Astrocyte (in vitro differentiated cells and primary cell): ENCODE measurements around the gene RAB32. TPM values are rescaled to one million over a fixed set of nuclear protein-coding genes. Genes with fewer than 3 reads are reported as not detected.

Experiments
- DNase-seq: peaks from one replicate; pipeline ENCODE4 v3.0.0-alpha.2; 2010; ENCODE audit warnings: low read depth
- FAIRE-seq: peaks from 2 replicates; lab custom pipeline; 2011; peaks lifted over from hg19 to GRCh38; lab: Jason Lieb, UNC
- H2AFZ ChIP-seq: 2 replicates; pipeline ENCODE4 v1.6.0; 2012; ENCODE audit warnings: low read depth, low read length, inconsistent platforms
- H3K27ac ChIP-seq: 2 replicates; pipeline ENCODE4 v1.5.1; 2011; ENCODE audit warnings: low read depth, low read length, inconsistent platforms
- H3K27me3 ChIP-seq: 2 replicates; pipeline ENCODE4 v1.6.0; 2011; ENCODE audit warnings: low read length, inconsistent platforms; ENCODE audit not compliant: insufficient read depth
- H3K36me3 ChIP-seq: 2 replicates; pipeline ENCODE4 v1.5.1; 2011; ENCODE audit warnings: low read length, inconsistent platforms; ENCODE audit not compliant: insufficient read depth
- H3K4me1 ChIP-seq: 2 replicates; pipeline ENCODE4 v1.5.1; 2011; ENCODE audit warnings: low read length, inconsistent platforms; ENCODE audit not compliant: insufficient read depth
- H3K4me2 ChIP-seq: 2 replicates; pipeline ENCODE4 v1.6.0; 2012; ENCODE audit warnings: low read length, inconsistent platforms
- H3K4me3 ChIP-seq: 2 replicates; pipeline ENCODE4 v1.5.1; 2011; ENCODE audit warnings: low read depth, mild to moderate bottlenecking, low read length, inconsistent platforms; ENCODE audit not compliant: insufficient read depth
- H3K79me2 ChIP-seq: 2 replicates; pipeline ENCODE4 v1.6.0; 2012; ENCODE audit warnings: mild to moderate bottlenecking, low read length, inconsistent platforms; ENCODE audit not compliant: insufficient read depth
- H3K9ac ChIP-seq: 2 replicates; pipeline ENCODE4 v1.6.0; 2012; ENCODE audit warnings: mild to moderate bottlenecking, low read length, inconsistent platforms
- H3K9me3 ChIP-seq: 2 replicates; pipeline ENCODE4 v1.5.1; 2012; ENCODE audit warnings: low read depth, mild to moderate bottlenecking, low read length, inconsistent platforms; ENCODE audit not compliant: insufficient read depth
- H4K20me1 ChIP-seq: 2 replicates; pipeline ENCODE4 v1.6.0; 2012; ENCODE audit warnings: low read length, inconsistent platforms; ENCODE audit not compliant: insufficient read depth
- H3K27ac Mint-ChIP-seq: one replicate; pipeline ENCODE4 v1.8.0; 2021; ENCODE audit warnings: mild to moderate bottlenecking, mixed read lengths; ENCODE audit not compliant: unreplicated experiment
- H3K27me3 Mint-ChIP-seq: one replicate; pipeline ENCODE4 v1.8.0; 2021; ENCODE audit warnings: low read depth, mixed read lengths; ENCODE audit not compliant: unreplicated experiment
- H3K36me3 Mint-ChIP-seq: one replicate; pipeline ENCODE4 v1.8.0; 2021; ENCODE audit warnings: low read depth, mixed read lengths; ENCODE audit not compliant: unreplicated experiment
- H3K4me1 Mint-ChIP-seq: one replicate; pipeline ENCODE4 v1.8.0; 2021; ENCODE audit warnings: low read depth, mixed read lengths; ENCODE audit not compliant: unreplicated experiment
- H3K4me3 Mint-ChIP-seq: one replicate; pipeline ENCODE4 v1.8.0; 2021; ENCODE audit warnings: mild to moderate bottlenecking, moderate library complexity, mixed read lengths; ENCODE audit not compliant: unreplicated experiment
- H3K9me3 Mint-ChIP-seq: one replicate; pipeline ENCODE4 v1.8.0; 2021; ENCODE audit warnings: mild to moderate bottlenecking, mixed read lengths; ENCODE audit not compliant: unreplicated experiment
- CTCF ChIP-seq: IDR thresholded peaks from 2 replicates; pipeline ENCODE4 v1.5.1; 2011; ENCODE audit warnings: low read depth, mild to moderate bottlenecking, inconsistent platforms, low read length, moderate library complexity; ENCODE audit not compliant: insufficient read depth
- EZH2 ChIP-seq: IDR thresholded peaks from 2 replicates; pipeline ENCODE4 v1.6.1; 2012; ENCODE audit warnings: mild to moderate bottlenecking, low read length, inconsistent platforms; ENCODE audit not compliant: insufficient read depth
- total RNA-seq: library from RNA; stranded (reverse); gene quantifications from 2 replicates; pipeline ENCODE4 v1.2.1, GENCODE V29; 2021

RAB32 gene
- total RNA-seq, 1 donor from 2014 or later = 77.4 TPM

GRCh38 chr6:146583966-146584365 lies 40.3 kb downstream of the RAB32 start:
- no peak overlapping the region for H2AFZ ChIP-seq
- no peak overlapping the region for H3K9ac ChIP-seq
- Mint-ChIP-seq H3K27me3 (no peaks in the 10 kb centered on the region), H3K9me3 (no peaks in the 10 kb centered on the region), H3K4me1 (no peaks in the 10 kb centered on the region), H3K4me3 (no peak overlapping the region), H3K27ac (no peak overlapping the region), H3K36me3 (no peaks in the 10 kb centered on the region)
- H3K9me3 ChIP-seq = no peaks in the 10 kb centered on the region
- H3K36me3 ChIP-seq = no peaks in the 10 kb centered on the region
- no peak overlapping the region for H3K4me2 ChIP-seq
- H3K79me2 ChIP-seq = no peaks in the 10 kb centered on the region
- DNase-seq (no peak), FAIRE-seq (no peak)
- no peak overlapping the region for H3K4me3 ChIP-seq
- H4K20me1 ChIP-seq = no peaks in the 10 kb centered on the region
- no peaks in the 10 kb centered on the region for H3K4me1 ChIP-seq
- H3K27me3 ChIP-seq = no peaks in the 10 kb centered on the region
- H3K27ac ChIP-seq = no peak overlapping the region
- TF ChIP-seq EZH2 (no peak), CTCF (no peak)

- DNase-seq (no peak), FAIRE-seq (no peak)
- no peak overlapping the region for H3K4me3 Mint-ChIP-seq
- no peak overlapping the region for H2AFZ ChIP-seq
- H3K4me1 Mint-ChIP-seq = no peaks in the 10 kb centered on the region
- no peaks in the 10 kb centered on the region for H3K36me3 Mint-ChIP-seq
- no peaks in the 10 kb centered on the region for H3K36me3 ChIP-seq
- TF ChIP-seq EZH2 (no peak), CTCF (no peak)
- no peaks in the 10 kb centered on the region for H4K20me1 ChIP-seq
- H3K27me3 Mint-ChIP-seq = no peaks in the 10 kb centered on the region
- no peak overlapping the region for H3K27ac ChIP-seq
- H3K27ac Mint-ChIP-seq = no peak overlapping the region
- H3K9ac ChIP-seq = no peak overlapping the region
- no peak overlapping the region for H3K4me3 ChIP-seq
- no peaks in the 10 kb centered on the region for H3K4me1 ChIP-seq
- H3K9me3 Mint-ChIP-seq = no peaks in the 10 kb centered on the region
- no peak overlapping the region for H3K4me2 ChIP-seq
- no peaks in the 10 kb centered on the region for H3K79me2 ChIP-seq
- peaks cover 2% of the 10 kb centered on the region for H3K27me3 ChIP-seq
- no peaks in the 10 kb centered on the region for H3K9me3 ChIP-seq
Observed at GRCh38 chr6:146587459-146587858, 43.8 kb downstream of the RAB32 start.

- Mint-ChIP-seq H3K9me3 (no peaks in the 10 kb centered on the region), H3K36me3 (no peaks in the 10 kb centered on the region), H3K27ac (no peak overlapping the region), H3K4me3 (no peak overlapping the region), H3K4me1 (no peaks in the 10 kb centered on the region), H3K27me3 (no peaks in the 10 kb centered on the region)
- DNase-seq (no peak), FAIRE-seq (no peak)
- Histone ChIP-seq H3K36me3 (no peaks in the 10 kb centered on the region), H3K79me2 (no peaks in the 10 kb centered on the region), H3K4me1 (no peaks in the 10 kb centered on the region), H3K4me2 (no peak overlapping the region), H4K20me1 (no peaks in the 10 kb centered on the region), H3K4me3 (no peak overlapping the region), H3K27ac (no peak overlapping the region), H3K9ac (no peak overlapping the region), H3K27me3 (peaks cover 2% of the 10 kb centered on the region), H3K9me3 (no peaks in the 10 kb centered on the region), H2AFZ (no peak overlapping the region)
- no peak for TF ChIP-seq CTCF
- TF ChIP-seq EZH2 = no peak
Observed at GRCh38 chr6:146590492-146590891, 46.9 kb downstream of the RAB32 start.
